Loucy (cell line): ENCODE data around the gene NMUR1.

Source experiments
- CTCF ChIP-seq: fragments of 200-600 bp; sonication (generic); conservative IDR thresholded peaks from 2 replicates; pipeline ENCODE4 v1.5.1; 2014; ENCODE audit warnings: mild to moderate bottlenecking, antibody characterized with exemption, low read length
- EZH2phosphoT487 ChIP-seq: fragments of 200-600 bp; IDR thresholded peaks from 2 replicates; pipeline ENCODE4 v1.6.1; 2018; ENCODE audit warnings: antibody characterized with exemption, mild to moderate bottlenecking, moderate library complexity, borderline replicate concordance

GRCh38 chr2:231503766-231504165 is 26.5 kb downstream of the NMUR1 start:
- TF ChIP-seq CTCF: no peak
- TF ChIP-seq EZH2phosphoT487: no peak
